WERI-Rb-1 (cell line): ENCODE results near the gene RBFOX1.

ENCODE experiments used
- DNase-seq: peaks from one replicate; pipeline ENCODE4 v3.0.0-alpha.2; 2020
- H3K27ac ChIP-seq: fragments of 250-450 bp; sonication (Bioruptor Pico); 2 replicates; pipeline ENCODE4 v1.5.1; 2020; ENCODE audit warnings: mild to moderate bottlenecking, moderate library complexity
- H3K27me3 ChIP-seq: fragments of 250-450 bp; sonication (Bioruptor Pico); 2 replicates; pipeline ENCODE4 v1.5.1; 2021; ENCODE audit warnings: mild to moderate bottlenecking, low read depth, moderate library complexity; ENCODE audit not compliant: insufficient read depth, severe bottlenecking
- H3K36me3 ChIP-seq: fragments of 250-450 bp; sonication (Bioruptor Pico); 2 replicates; pipeline ENCODE4 v1.5.1; 2020; ENCODE audit warnings: mild to moderate bottlenecking, moderate library complexity
- H3K4me3 ChIP-seq: 2 replicates; pipeline ENCODE4 v1.5.1; 2011; ENCODE audit warnings: low read depth, mild to moderate bottlenecking, control low read depth, low read length
- H3K9me3 ChIP-seq: fragments of 250-450 bp; sonication (Bioruptor Pico); 2 replicates; pipeline ENCODE4 v1.5.1; 2021; ENCODE audit warnings: mild to moderate bottlenecking, moderate library complexity; ENCODE audit not compliant: severe bottlenecking
- TF ChIP-seq, protein P1 (sequence below): IDR thresholded peaks from 2 replicates; pipeline ENCODE4 v1.5.1; 2011; ENCODE audit warnings: low read depth, mild to moderate bottlenecking, control low read depth, inconsistent platforms, low read length

Gene RBFOX1

DNA sequence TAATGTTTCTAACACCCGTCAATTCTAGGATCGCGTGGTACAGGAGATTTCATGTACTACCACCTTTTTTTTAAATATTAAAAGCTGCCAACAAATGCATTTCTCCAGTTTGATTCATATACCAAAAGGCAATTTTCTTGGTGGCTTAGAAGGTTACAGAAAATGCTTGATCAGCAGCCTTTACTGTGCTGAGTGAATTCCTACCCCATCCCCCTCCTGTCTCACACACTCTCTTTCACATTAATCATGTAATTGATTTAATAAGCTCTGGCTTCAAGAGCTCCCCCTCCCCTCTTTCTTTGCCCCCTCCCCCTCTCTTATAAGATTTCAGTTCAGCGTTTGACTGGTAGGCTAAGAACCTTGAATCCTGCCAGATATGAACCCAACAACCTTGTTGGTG lies 110.5 kb downstream of the RBFOX1 start:
- TF ChIP-seq, protein P1, sequence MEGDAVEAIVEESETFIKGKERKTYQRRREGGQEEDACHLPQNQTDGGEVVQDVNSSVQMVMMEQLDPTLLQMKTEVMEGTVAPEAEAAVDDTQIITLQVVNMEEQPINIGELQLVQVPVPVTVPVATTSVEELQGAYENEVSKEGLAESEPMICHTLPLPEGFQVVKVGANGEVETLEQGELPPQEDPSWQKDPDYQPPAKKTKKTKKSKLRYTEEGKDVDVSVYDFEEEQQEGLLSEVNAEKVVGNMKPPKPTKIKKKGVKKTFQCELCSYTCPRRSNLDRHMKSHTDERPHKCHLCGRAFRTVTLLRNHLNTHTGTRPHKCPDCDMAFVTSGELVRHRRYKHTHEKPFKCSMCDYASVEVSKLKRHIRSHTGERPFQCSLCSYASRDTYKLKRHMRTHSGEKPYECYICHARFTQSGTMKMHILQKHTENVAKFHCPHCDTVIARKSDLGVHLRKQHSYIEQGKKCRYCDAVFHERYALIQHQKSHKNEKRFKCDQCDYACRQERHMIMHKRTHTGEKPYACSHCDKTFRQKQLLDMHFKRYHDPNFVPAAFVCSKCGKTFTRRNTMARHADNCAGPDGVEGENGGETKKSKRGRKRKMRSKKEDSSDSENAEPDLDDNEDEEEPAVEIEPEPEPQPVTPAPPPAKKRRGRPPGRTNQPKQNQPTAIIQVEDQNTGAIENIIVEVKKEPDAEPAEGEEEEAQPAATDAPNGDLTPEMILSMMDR = no peak
- no peak overlapping the region for H3K27ac ChIP-seq
- DNase-seq = no peak
- H3K36me3 ChIP-seq = no peaks in the 10 kb centered on the region
- H3K9me3 ChIP-seq = no peaks in the 10 kb centered on the region
- no peaks in the 10 kb centered on the region for H3K27me3 ChIP-seq
- no peak overlapping the region for H3K4me3 ChIP-seq

DNA sequence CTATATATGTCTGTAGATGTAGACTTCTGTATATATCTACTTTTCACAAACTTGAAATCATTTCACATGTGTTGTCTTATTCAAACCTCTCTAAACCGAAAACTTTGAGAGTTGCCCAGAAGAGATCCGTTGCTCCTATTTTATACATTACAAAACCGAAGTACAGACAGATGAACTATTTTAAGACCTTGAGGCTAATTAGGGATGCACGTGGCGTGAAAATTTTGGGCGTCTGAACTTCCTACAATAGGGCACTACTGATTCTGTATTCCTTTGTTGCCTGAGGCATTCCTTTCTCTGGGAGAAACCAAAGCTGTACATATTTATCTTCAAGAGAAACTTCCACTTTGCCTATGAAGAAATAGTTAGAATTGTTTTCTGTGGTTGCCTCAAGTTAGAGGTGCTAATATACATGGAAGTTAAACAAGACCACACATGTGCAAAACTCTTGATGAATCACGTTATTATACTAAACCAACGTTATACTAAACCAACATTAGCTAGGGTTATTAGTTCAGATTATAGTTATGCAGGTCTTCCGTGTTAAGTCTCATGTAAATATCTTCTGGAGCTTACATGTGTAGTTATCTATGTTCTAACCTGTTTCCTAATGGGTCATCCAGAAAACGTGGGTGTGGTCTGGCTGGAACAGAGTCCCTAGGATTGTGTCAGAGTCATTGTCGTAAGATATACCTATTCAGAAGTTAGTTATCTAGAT lies 111.2 kb downstream of the RBFOX1 start:
- Histone ChIP-seq H3K27me3 (no peaks in the 10 kb centered on the region), H3K36me3 (no peaks in the 10 kb centered on the region), H3K27ac (no peak overlapping the region), H3K9me3 (no peaks in the 10 kb centered on the region), H3K4me3 (no peak overlapping the region)
- DNase-seq = no peak
- TF ChIP-seq, protein P1 = no peak

DNA sequence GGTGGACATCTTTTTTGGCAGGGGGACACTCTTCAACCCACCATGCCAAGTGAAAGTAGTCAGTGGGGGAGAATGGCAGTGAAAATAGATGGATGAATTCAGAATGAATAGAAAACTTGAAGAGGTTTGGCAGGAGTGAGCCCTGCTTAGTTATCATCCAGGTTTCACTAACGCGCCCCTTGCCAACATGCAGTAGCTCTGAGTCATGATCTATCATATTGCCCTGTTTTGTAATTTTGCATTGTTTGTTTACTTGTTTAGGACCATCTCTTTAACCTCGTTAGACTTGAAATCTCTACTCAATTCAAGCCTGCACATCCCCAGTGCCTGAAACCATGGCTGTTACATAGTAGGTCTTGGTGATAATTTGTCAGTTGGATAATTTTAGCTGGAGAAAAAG lies 116.7 kb downstream of the RBFOX1 start:
- DNase-seq = no peak
- no peak overlapping the region for H3K4me3 ChIP-seq
- H3K27me3 ChIP-seq = no peaks in the 10 kb centered on the region
- H3K27ac ChIP-seq = no peak overlapping the region
- TF ChIP-seq, protein P1 = no peak
- no peaks in the 10 kb centered on the region for H3K36me3 ChIP-seq
- H3K9me3 ChIP-seq = no peaks in the 10 kb centered on the region

DNA sequence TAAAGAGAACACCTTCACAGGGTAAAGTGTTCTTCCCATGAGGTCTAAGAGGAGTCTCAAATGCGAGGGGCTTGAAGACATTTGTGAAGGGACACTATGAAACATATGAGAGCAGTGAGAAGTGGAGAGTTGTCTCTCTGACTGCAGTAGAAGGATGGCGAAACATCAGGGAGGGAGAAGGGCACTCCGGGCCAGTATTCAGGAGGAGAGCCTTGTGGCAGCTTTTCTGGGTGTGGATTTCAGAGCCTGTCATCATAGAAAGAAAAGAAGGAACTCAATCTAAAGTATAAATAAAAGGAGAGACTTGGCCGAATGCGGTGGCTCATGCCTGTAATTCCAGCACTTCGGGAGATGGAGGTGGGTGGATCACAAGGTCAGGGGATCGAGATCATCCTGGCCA lies 117.2 kb downstream of the RBFOX1 start:
- DNase-seq = no peak
- no peaks in the 10 kb centered on the region for H3K27me3 ChIP-seq
- no peak overlapping the region for H3K27ac ChIP-seq
- no peak overlapping the region for H3K4me3 ChIP-seq
- TF ChIP-seq, protein P1 = no peak
- no peaks in the 10 kb centered on the region for H3K36me3 ChIP-seq
- no peaks in the 10 kb centered on the region for H3K9me3 ChIP-seq

DNA sequence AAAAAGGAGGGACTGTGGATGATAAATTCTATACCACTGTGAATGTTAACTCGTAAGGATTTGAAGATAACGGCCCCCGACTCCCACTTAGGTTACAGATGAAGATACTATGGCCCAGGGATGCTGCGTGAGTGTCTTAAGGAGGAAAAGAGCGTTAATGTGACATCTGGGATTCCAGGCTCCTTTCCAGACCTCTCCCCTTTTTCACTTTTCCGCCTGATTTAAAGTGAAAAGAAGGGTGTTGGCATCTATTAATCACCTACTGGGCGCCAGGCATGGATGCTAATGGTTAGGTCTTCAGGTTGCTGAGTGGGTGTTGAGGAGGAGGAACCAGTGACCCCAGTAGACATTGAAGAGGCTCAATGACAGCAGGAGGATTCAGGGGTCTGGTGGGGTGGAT lies 117.8 kb downstream of the RBFOX1 start:
- DNase-seq = no peak
- Histone ChIP-seq H3K4me3 (no peak overlapping the region), H3K36me3 (no peaks in the 10 kb centered on the region), H3K27me3 (no peaks in the 10 kb centered on the region), H3K9me3 (no peaks in the 10 kb centered on the region), H3K27ac (no peak overlapping the region)
- TF ChIP-seq, protein P1 = no peak

DNA sequence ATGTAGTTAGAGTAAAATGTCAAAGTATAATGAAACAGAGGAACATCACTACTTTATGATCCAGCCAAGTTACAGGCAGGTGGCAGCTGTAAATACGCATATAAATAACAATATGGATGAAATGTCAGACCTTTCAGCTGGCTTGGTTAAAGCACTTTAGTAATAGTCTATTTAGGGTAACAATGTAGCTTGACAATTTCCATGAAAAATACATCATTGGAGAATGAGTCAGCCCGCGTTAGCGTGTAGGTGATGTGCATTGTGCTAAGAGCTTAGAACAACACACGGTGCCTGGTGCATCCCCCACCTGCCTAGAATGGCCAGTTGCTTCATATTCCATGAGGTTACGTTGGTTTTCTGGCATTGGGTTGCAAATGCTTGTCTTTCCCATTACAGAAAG lies 119.4 kb downstream of the RBFOX1 start:
- TF ChIP-seq, protein P1 = no peak
- DNase-seq = no peak
- no peak overlapping the region for H3K27ac ChIP-seq
- H3K27me3 ChIP-seq = no peaks in the 10 kb centered on the region
- no peaks in the 10 kb centered on the region for H3K36me3 ChIP-seq
- H3K4me3 ChIP-seq = no peak overlapping the region
- H3K9me3 ChIP-seq = no peaks in the 10 kb centered on the region
